Measurements from ENCODE around the gene ZNF564. TPM values are rescaled to one million over a fixed set of nuclear protein-coding genes. Genes with fewer than 3 reads are reported as not detected.
"Not testable (repeated sequence)": the region's sequence is repeated elsewhere in the genome, so short reads cannot be mapped to it uniquely, and the experiment has no call there.

ZNF564 gene
- total RNA-seq, 1 donor from 2014 or later, result 26.6 TPM

DNA sequence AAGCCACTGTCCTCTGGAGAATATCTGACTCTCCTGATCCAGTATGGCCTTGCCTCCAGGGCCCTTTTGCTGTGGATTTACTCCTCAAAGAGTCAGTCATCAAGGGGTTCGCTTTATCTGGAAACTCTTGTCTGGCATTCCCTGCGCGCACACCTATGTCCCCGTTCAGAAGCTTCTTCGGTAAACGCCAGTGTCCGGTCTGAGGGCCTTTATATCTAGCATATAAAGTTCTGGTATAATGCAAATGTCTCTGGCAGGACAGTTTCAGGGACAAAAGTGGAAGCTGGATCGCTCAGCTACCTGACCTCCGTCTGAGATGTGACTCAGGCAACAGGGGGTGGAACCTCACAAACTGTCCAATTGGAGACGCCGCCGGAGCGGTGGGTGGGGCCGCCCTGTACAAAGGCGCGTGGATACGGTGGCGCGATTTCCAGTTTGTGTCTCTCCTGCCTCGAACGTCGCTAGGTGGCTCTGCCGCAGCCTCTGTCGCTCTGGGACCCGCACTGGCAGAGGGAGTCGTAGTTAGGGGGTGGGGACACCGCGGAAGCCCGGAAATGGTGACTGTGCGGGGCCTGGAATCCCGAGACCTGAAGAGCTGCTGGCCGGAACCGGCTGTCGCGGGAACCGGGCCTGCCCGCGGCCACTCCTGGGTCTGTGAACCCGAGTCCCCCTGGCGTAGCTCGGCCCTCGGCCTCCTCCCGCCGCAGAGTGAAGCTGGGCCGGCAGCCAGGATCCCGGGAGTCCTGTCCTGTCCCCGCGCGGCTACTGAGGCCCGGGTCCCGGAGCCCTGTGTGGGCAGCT is 56.1 kb downstream of the ZNF564 start:
- CTCF ChIA-PET, result interaction anchor here (0.7 to 1.6 kb wide), 5 partner anchors 11 to 697 kb away, joined by 3 to 5 read pairs (median 3); partner anchors contain the start of genes ZNF442, ZNF491 and ZNF709
- Mint-ChIP-seq H3K4me3 (peak overlapping the region; percentile 90), H3K27ac (peak overlapping the region; percentile 82), H3K27me3 (no peaks in the 10 kb centered on the region), H3K4me1 (peaks cover 13% of the 10 kb centered on the region), H3K36me3 (ENCODE audit: low read depth) (no peaks in the 10 kb centered on the region), H3K9me3 (no peaks in the 10 kb centered on the region)
- POLR2A ChIA-PET, result interaction anchor here (0.5 to 3.0 kb wide), 18 partner anchors 8 to 1166 kb away, joined by 3 to 37 read pairs (median 4); partner anchors contain the start of genes FBXW9, ZNF136, ZNF44 and ZNF442
- intact Hi-C loops (cut with micrococcal nuclease), result loop anchor here (1.0 to 5.0 kb wide), 5 partner anchors 11 to 172 kb away; partner anchors contain the start of genes MAN2B1, WDR83, ZNF443 and ZNF564
- TF ChIP-seq, protein P1, sequence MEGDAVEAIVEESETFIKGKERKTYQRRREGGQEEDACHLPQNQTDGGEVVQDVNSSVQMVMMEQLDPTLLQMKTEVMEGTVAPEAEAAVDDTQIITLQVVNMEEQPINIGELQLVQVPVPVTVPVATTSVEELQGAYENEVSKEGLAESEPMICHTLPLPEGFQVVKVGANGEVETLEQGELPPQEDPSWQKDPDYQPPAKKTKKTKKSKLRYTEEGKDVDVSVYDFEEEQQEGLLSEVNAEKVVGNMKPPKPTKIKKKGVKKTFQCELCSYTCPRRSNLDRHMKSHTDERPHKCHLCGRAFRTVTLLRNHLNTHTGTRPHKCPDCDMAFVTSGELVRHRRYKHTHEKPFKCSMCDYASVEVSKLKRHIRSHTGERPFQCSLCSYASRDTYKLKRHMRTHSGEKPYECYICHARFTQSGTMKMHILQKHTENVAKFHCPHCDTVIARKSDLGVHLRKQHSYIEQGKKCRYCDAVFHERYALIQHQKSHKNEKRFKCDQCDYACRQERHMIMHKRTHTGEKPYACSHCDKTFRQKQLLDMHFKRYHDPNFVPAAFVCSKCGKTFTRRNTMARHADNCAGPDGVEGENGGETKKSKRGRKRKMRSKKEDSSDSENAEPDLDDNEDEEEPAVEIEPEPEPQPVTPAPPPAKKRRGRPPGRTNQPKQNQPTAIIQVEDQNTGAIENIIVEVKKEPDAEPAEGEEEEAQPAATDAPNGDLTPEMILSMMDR (IDR thresholded peaks at IDR 0.05), result no peak
- DNase-seq (peak; percentile 82), ATAC-seq (ENCODE audit: low read depth) (peak; percentile 99)

GRCh38 chr19:12494260-12494860 is 56.9 kb downstream of the ZNF564 start:
- DNase-seq (no peak), ATAC-seq (ENCODE audit: low read depth) (no peak)
- H3K4me3 Mint-ChIP-seq, result peak overlapping the region; percentile 90
- TF ChIP-seq, protein P1 (IDR thresholded peaks at IDR 0.05), result no peak
- ChIA-PET POLR2A (interaction anchor here (0.5 to 3.0 kb wide), 12 partner anchors 8 to 1165 kb away, joined by 3 to 37 read pairs (median 6); partner anchors contain the start of genes ZNF136, ZNF44, ZNF442 and ZNF443), CTCF (interaction anchor here (0.7 to 1.6 kb wide), 2 partner anchors 10 to 697 kb away, joined by 3 to 5 read pairs; partner anchors contain the start of genes ZNF491 and ZNF709)
- H3K4me1 Mint-ChIP-seq, result peaks cover 13% of the 10 kb centered on the region
- no peaks in the 10 kb centered on the region for H3K27me3 Mint-ChIP-seq
- H3K27ac Mint-ChIP-seq, result no peak overlapping the region
- intact Hi-C loops (cut with micrococcal nuclease), result loop anchor here (2.0 kb wide), 1 partner anchor 54 kb away; the partner anchor contains the start of gene ZNF443
- H3K9me3 Mint-ChIP-seq, result no peaks in the 10 kb centered on the region
- H3K36me3 Mint-ChIP-seq (ENCODE audit: low read depth), result no peaks in the 10 kb centered on the region

GRCh38 chr19:12486265-12486783 is 65.0 kb downstream of the ZNF564 start:
- H3K27me3 Mint-ChIP-seq; H3K27ac Mint-ChIP-seq; H3K9me3 Mint-ChIP-seq; H3K36me3 Mint-ChIP-seq (ENCODE audit: low read depth); DNase-seq; H3K4me3 Mint-ChIP-seq; ATAC-seq (ENCODE audit: low read depth); CTCF ChIA-PET: not testable (repeated sequence)
- POLR2A ChIA-PET, result interaction anchor here (0.6 to 0.7 kb wide), 4 partner anchors 9 to 396 kb away, joined by 3 to 5 read pairs (median 4); no protein-coding TSS in a partner anchor
- intact Hi-C loops (cut with micrococcal nuclease), result loop anchor here (10.0 kb wide), 1 partner anchor 192 kb away; the partner anchor contains the start of gene ZNF44
- peaks cover 35% of the 10 kb centered on the region for H3K4me1 Mint-ChIP-seq

GRCh38 chr19:12485571-12485970 is 65.7 kb downstream of the ZNF564 start:
- Mint-ChIP-seq H3K9me3 (no peaks in the 10 kb centered on the region), H3K27me3 (no peaks in the 10 kb centered on the region), H3K27ac (no peak overlapping the region), H3K4me1 (peaks cover 35% of the 10 kb centered on the region), H3K36me3 (ENCODE audit: low read depth) (peaks cover 7% of the 10 kb centered on the region), H3K4me3 (peak overlapping the region; percentile 96)
- POLR2A ChIA-PET, result interaction anchor here (0.7 kb wide), 1 partner anchor 70 kb away, joined by 3 read pairs; no protein-coding TSS in a partner anchor
- CTCF ChIA-PET, result no interaction called here
- no peak for DNase-seq
- no peak for ATAC-seq (ENCODE audit: low read depth)
- intact Hi-C loops (cut with micrococcal nuclease), result loop anchor here (2.0 to 10.0 kb wide), 3 partner anchors 45 to 191 kb away; partner anchors contain the start of genes ZNF44, ZNF443 and ZNF564
- TF ChIP-seq, protein P1 (IDR thresholded peaks at IDR 0.05), result no peak

DNA sequence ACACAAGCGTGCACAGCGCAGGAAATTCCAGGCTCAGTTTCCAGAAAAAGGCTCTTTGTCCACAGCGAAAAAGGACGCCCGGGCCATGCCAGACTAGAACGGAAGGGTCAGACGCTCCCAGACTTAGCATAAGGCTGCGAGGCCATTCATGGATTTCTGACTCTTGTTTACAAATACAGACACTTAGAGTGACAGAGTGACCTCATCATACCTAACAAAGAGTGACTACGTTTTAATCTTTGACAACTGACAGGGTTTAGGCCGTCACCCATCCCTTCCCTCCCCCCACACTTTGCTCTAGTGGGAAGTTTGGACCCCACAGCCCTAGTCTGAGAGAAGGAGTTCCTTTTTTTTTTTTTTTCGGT is 66.2 kb downstream of the ZNF564 start:
- Mint-ChIP-seq H3K4me3 (peak overlapping the region; percentile 96), H3K36me3 (ENCODE audit: low read depth) (peaks cover 7% of the 10 kb centered on the region), H3K9me3 (no peaks in the 10 kb centered on the region), H3K27me3 (no peaks in the 10 kb centered on the region), H3K4me1 (peaks cover 35% of the 10 kb centered on the region), H3K27ac (peak overlapping the region; percentile 88)
- ChIA-PET POLR2A (interaction anchor here (0.7 to 4.1 kb wide), 5 partner anchors 10 to 130 kb away, joined by 3 to 37 read pairs (median 5); partner anchors contain the start of genes ZNF443 and ZNF564), CTCF (interaction anchor here (1.4 kb wide), 1 partner anchor 10 kb away, joined by 5 read pairs; no protein-coding TSS in a partner anchor)
- no peak for ATAC-seq (ENCODE audit: low read depth)
- TF ChIP-seq, protein P1 (IDR thresholded peaks at IDR 0.05), result no peak
- intact Hi-C loops (cut with micrococcal nuclease), result loop anchor here (2.0 to 10.0 kb wide), 3 partner anchors 44 to 190 kb away; partner anchors contain the start of genes ZNF44, ZNF443 and ZNF564
- no peak for DNase-seq
